Gastrocnemius medialis (tissue), 4 donors: ENCODE results near the gene UBB.

Experiments
- CTCF ChIP-seq, 5 experiments: fragments of 450-650 bp in 3 of 5; fragments of 200-600 bp in 2 of 5; sonication (generic) in 2 of 5; IDR thresholded peaks in 4 of 5; conservative IDR thresholded peaks in 1 of 5; 1 replicate in 4 of 5; 2 replicates in 1 of 5; pipeline ENCODE4 v1.5.1; 2016 to 2019; ENCODE audit warnings: antibody characterized with exemption in 5 of 5, mild to moderate bottlenecking in 3 of 5, moderate library complexity in 3 of 5
- POLR2A ChIP-seq, 2 donors: fragments of 450-650 bp; IDR thresholded peaks; one replicate each; pipeline ENCODE4 v1.6.1; 2017; ENCODE audit warnings: antibody characterized with exemption in 2 of 2, mild to moderate bottlenecking in 2 of 2, moderate library complexity in 2 of 2

- no peak for TF ChIP-seq CTCF (IDR thresholded peaks at IDR 0.05 in 4 of 5, conservative IDR thresholded peaks at IDR 0.05 in 1 of 5)
- TF ChIP-seq POLR2A (IDR thresholded peaks at IDR 0.05), result no peak
Observed at GRCh38 chr17:16398270-16399267, 17.7 kb downstream of the UBB start.
